Small intestine (tissue), 7 donors: ENCODE measurements around the gene LPP. TPM values are rescaled to one million over a fixed set of nuclear protein-coding genes. Genes with fewer than 3 reads are reported as not detected.

Experiments used
- DNase-seq, 2 donors: peaks; one replicate each; pipeline versions ENCODE4 v3.0.0 to v3.0.0-alpha.2; 2013
- FAIRE-seq: peaks from 2 replicates; lab custom pipeline; 2012; peaks lifted over from hg19 to GRCh38; lab: Jason Lieb, UNC
- H3K27ac ChIP-seq, 3 donors: one replicate each; pipeline ENCODE4 v1.5.1; 2013; ENCODE audit warnings: low read length in 2 of 3, mild to moderate bottlenecking in 2 of 3, control low read depth in 1 of 3, inconsistent platforms in 1 of 3, low read depth in 1 of 3, moderate library complexity in 1 of 3
- H3K27me3 ChIP-seq, 3 donors: one replicate each; pipeline ENCODE4 v1.6.1; 2013; ENCODE audit warnings: low read length in 3 of 3, inconsistent platforms in 1 of 3; ENCODE audit not compliant: control insufficient read depth in 3 of 3, insufficient read depth in 3 of 3
- H3K36me3 ChIP-seq, 3 donors: one replicate each; pipeline ENCODE4 v1.6.1; 2013; ENCODE audit warnings: low read length in 3 of 3, inconsistent platforms in 1 of 3, low read depth in 1 of 3, mild to moderate bottlenecking in 1 of 3, moderate library complexity in 1 of 3; ENCODE audit not compliant: control insufficient read depth in 3 of 3, insufficient read depth in 2 of 3
- H3K4me1 ChIP-seq, 3 donors: one replicate each; pipeline ENCODE4 v1.6.1; 2013; ENCODE audit warnings: low read length in 2 of 3, inconsistent platforms in 1 of 3, low read depth in 1 of 3, mild to moderate bottlenecking in 1 of 3, moderate library complexity in 1 of 3; ENCODE audit not compliant: control insufficient read depth in 3 of 3, insufficient read depth in 2 of 3
- H3K4me3 ChIP-seq, 3 donors: one replicate each; pipeline ENCODE4 v1.5.1; 2013; ENCODE audit warnings: low read length in 3 of 3, control low read depth in 1 of 3, inconsistent platforms in 1 of 3, low read depth in 1 of 3, mild to moderate bottlenecking in 1 of 3, moderate library complexity in 1 of 3
- H3K9me3 ChIP-seq, 2 donors: one replicate each; pipeline ENCODE4 v1.6.1; 2013; ENCODE audit warnings: low read depth in 1 of 2, low read length in 1 of 2; ENCODE audit not compliant: control insufficient read depth in 2 of 2, insufficient read depth in 1 of 2
- WGBS, 3 donors: extraction: QIAGEN DNeasy Blood & Tissue Kit; methylation state at CpG; one replicate each; pipeline ENCODE4 v1.1.7; 2013; 5-methylcytosine and 5-hydroxymethylcytosine counted together
- polyA plus RNA-seq, 4 donors: library from polyadenylated mRNA; stranded (reverse) in 3 of 4; unstranded in 1 of 4; fragments of 200-250 nt in 3 of 4; fragments of 120-200 nt in 1 of 4; gene quantifications; one replicate each; pipeline versions ENCODE4 v1.2.1 to v1.2.3, GENCODE V29; 2013
- donor health status: healthy with polysubstance abuse.
- donor health status: control.
- donor health status: control.
- donor health status: Bipolar disorder and iron deficiency.
- donor health status: healthy.

LPP gene
- polyA plus RNA-seq, 4 donors = 5.4 to 35.8 (median 12.4) TPM

DNA sequence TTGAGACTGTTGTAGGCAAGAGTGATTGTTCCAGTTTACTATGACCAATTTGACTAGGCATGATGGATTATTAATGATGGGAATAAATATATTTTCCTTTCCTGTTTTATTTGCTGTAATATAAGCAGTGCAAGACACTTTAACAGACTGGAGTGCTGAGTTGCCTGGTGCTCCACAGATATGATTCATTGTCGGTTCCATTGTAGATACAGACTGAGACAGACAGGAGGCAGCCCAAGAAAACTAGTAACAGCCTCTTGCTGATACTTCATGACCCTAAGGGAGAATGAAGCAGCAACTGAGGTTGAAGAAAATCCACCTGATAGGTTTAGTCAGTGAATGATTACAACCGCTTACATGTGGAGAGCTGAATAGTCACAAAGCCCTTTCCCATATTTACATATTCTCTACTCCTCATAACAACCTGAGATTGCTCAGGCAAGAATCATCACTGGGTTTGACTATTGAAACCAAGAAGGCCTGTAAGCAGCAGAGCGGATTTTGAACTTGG is 782.7 kb downstream of the LPP start:
- FAIRE-seq = no peak
- Histone ChIP-seq H3K4me1 (peaks cover 0 to 2% (median 0%) of the 10 kb centered on the region in 3 donors), H3K27ac (no peak overlapping the region), H3K9me3 (no peaks in the 10 kb centered on the region), H3K27me3 (no peaks in the 10 kb centered on the region), H3K4me3 (no peak overlapping the region), H3K36me3 (no peaks in the 10 kb centered on the region)
- 90 to 93% (median 92%) methylated on average over 3 of the region's 3 CpGs for WGBS, 3 donors
- DNase-seq = no peak

DNA sequence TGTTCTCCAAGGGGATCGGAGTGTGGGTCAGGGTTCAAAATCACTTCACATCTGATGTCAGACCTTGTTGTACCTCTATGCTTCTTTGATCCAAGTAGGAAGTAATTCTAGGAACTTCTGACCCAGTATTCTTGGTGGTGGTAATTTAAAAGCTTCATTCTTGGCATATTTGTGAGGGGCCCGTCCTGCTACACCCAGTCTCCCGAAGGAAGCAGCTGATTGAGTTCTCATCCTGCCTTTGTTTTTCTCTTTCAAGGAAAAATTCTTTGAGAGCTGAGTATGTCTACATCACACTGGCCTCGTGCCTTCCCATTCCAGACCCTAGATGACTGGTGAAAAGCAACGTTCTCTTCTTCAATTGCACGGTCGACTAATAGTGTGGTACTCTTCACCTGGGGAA is 783.4 kb downstream of the LPP start:
- Histone ChIP-seq H3K27me3 (no peaks in the 10 kb centered on the region), H3K36me3 (no peaks in the 10 kb centered on the region), H3K4me3 (no peak overlapping the region), H3K9me3 (no peaks in the 10 kb centered on the region), H3K27ac (no peak overlapping the region), H3K4me1 (peaks cover 0 to 2% (median 0%) of the 10 kb centered on the region in 3 donors)
- FAIRE-seq (no peak), DNase-seq (no peak)
- WGBS, 3 donors = 86 to 95% (median 94%) methylated on average over 7 of the region's 7 CpGs

DNA sequence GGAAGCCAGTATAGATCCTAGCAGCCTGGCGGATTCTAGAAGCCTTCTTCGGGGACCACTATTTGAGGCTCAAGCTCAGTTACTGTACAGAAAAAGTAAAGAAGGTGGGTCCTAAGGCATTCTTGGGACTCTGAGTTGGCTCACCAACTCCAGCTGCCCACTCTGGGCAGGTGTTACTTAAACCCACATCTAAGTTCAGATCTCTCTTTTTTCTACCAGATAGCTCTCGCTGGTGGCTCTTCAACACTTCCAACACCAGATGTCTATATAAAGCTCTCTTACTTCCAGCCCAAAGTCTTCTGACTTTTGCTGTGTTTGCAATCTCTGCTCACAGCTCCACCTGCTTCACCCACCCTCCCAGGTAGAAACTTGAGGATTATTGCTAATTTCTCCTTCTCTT is 785.0 kb downstream of the LPP start:
- no peak overlapping the region for H3K4me3 ChIP-seq
- no peak for FAIRE-seq
- WGBS, 3 donors = 90 to 95% (median 94%) methylated on average over 3 of the region's 3 CpGs
- no peak for DNase-seq
- H3K27ac ChIP-seq = no peak overlapping the region
- no peaks in the 10 kb centered on the region for H3K27me3 ChIP-seq
- H3K4me1 ChIP-seq = no peaks in the 10 kb centered on the region
- no peaks in the 10 kb centered on the region for H3K9me3 ChIP-seq
- no peaks in the 10 kb centered on the region for H3K36me3 ChIP-seq

DNA sequence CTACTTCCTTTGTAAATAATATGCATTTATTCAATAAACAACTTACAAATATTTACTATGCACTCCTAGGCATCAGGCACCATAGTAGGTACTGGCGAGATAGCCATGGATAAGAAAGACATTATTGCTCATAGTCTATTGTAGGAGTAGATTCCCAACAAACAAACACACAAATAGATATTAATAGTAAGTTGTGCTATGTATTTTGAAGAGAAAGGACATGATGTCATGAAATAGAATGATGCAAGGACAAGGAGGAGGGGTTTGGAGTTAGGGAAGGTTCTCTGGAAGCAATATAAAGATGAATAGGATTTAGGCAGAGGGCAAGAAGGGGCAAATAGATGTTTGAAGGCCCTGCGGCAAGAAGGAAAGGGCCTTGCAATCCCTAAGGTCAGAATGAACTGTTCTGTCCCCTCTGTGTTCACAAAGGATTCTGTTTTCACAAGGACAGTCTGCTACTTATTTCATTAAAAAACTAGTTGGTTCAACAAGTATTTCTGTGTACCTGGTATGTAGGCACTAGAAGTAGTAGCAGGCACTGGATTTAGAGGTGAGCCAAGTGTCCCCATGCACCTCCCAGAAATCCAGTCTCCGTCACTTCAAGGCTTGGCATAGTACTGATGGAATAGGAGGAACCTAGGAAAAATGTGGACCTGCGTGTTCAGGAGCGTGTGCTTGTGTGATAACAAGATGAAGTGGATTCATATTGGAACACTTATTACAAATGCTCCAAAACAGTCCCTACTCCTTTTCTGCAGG is 786.0 kb downstream of the LPP start:
- WGBS, 3 donors = 92 to 95% (median 94%) methylated on average over 5 of the region's 5 CpGs
- Histone ChIP-seq H3K27me3 (no peaks in the 10 kb centered on the region), H3K27ac (no peak overlapping the region), H3K4me1 (no peaks in the 10 kb centered on the region), H3K4me3 (no peak overlapping the region), H3K9me3 (no peaks in the 10 kb centered on the region), H3K36me3 (no peaks in the 10 kb centered on the region)
- DNase-seq = no peak
- FAIRE-seq = no peak
